Hippocampal formation (tissue), 2 donors: ENCODE results near the gene CHI3L2.

Source experiments
- DNase-seq, 2 donors: peaks; one replicate each; lab custom pipeline; 2025; lab: John Stamatoyannopoulos, UW

The CHI3L2 gene

DNA sequence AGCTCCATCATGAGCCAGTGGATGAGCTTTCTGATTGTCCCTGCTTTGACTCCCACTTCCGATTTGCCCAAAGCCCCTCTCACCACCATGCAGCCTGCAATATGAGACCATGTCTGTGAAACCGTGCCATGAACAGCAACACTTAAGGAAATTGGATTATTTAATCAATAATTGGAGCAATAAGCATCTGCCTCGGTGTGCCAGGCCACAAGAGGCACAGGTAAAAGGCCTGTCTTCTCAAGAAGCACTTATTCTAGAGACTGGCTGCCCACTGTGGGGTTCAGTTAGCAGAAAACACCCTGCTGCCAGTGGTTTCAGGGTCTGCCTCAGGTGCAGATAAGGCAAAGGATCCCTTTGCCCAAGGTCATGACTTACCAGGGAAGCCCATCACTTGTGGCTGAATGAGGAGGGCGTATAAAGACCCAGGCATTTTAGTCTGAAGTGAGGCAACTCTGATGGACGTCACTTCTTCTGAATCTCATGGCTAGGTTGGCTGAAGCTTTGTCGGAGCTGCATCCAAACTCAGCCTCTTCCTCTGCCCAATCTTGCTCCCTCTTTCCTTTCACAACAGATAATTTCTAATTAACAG, 7.1 kb upstream of the CHI3L2 start:
- no peak for DNase-seq

DNA sequence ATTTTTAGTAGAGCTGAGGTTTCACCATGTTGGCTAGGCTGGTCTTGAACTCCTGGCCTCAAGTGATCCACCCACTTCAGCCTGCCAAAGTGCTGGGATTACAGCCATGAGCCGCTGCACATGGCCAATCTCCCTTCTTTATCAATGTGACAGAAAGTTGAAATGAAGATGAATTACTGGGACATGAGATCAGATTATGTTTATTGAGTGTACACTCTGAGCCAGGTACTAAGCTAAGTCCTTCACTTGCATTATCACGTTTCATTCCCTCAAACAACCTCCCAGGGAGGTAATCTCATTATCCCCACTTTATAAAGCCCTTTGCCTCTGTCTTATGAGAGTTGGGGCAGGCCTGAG, 6.3 kb upstream of the CHI3L2 start:
- no peak for DNase-seq

DNA sequence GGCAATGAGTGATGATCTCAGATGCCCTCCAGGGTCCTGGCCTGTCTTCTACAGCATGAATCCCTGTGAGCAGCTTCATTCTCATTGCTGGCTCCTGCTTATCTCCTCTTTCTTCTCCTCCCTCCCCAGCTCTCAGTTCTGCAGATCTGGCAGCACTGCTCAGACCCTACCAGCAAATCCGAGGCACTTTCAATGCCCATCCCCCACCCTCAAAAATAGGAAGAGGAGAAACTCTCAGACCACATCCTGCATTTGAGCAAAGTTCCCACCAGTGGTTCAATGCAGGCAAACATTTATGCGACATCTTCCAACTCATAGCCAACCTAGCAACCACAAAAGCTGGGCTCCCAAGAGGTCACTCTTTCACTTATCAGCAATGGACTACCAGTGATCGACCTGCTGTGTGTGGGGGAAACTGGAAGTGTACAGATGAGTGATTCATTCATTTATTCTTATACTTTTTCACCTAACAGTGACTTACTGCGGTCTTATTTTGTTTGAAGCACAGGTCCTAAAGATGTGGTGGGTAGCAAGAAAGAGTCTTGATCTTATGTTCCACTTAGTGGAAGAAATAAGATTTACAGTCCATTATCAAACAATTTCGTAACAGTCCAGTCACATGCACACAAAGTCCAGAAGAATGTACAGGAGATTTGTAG, 5.8 kb upstream of the CHI3L2 start:
- no peak for DNase-seq

DNA sequence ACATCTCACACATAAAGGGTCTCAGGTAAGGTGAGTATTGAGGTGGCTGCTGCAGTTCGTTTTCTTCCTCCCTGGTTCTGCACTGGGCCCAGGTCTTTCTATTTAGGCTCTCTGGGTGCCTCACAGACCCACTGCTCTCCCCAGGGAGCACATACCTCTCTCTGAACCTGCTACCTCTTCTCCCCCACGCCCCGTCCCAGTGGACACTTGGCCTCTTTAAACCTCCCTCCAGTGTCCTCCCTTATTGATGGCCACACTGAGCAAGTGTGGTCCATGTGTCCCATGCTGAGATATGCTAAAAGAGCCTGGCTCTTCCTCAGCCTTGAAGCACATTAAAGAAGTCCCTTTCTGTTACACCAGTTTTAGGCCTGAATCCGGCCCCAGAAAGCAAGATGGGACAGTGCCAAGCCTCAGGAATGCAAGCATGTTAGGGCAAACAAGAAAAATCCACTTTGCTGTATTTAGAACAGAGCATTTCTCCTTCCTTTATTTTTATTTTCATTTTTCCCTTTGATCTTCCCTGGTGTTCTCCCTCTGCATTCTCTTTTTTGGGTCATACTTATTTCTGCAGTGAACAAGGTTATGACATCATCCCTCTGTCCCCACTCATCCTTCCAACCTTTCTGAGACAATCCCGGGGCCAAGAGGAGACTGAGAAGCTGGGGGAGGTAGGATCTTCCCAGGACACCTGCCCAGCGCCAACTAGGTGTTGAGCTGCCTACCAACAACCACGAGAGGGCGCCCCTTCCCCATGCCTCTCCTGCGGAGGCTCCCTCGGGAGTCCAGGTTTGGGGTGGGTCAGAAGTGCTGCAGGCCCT, 5.0 kb upstream of the CHI3L2 start:
- peak; percentile 38 to 64 for DNase-seq

DNA sequence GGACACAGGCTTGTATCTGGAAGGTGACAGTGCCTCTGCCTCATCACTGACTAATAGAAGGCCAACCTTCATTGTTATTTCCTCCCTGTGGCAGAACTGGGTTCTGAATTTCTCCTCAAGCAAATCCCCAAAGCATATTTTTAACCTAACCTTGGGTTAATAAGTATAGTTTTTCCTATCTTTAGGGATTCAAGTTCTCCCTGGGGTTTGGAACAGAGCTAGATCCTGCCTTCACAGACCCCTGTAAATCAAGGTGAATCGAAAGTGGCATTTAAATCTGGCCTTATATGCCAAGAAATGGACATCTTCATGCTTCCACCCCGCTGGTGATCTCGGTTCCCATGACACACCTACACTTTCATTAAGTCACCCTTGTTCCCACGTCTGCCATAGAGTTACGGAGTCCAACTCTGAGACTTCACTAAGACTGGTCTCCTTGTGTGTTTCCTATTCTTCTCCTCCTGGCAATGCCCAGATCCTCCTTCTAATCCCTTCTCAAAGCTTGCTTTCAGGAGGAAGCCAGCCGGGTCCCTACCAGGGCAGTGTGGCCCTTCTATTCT, 4.3 kb upstream of the CHI3L2 start:
- DNase-seq, result peak in 1 of 2 donors; percentile 9

DNA sequence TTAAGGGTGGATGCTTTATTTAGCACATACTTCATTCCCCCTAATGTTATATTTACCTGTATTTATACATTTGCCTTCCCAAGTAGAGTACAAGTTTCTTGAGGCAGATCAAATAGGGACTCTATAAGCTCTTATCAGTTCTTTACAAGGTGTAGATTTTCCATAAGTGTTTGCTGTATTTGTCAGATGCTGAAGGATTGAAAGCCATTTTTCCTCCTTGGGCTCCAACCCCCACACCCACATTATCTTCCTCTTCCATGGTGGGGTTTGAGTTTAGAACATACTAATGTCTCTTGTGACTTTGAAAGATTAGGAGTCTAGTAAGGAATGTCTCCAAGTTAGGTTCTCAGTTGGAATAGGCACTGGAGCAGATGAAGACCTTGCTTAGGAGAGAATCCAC, 2.4 kb upstream of the CHI3L2 start:
- DNase-seq, result no peak

DNA sequence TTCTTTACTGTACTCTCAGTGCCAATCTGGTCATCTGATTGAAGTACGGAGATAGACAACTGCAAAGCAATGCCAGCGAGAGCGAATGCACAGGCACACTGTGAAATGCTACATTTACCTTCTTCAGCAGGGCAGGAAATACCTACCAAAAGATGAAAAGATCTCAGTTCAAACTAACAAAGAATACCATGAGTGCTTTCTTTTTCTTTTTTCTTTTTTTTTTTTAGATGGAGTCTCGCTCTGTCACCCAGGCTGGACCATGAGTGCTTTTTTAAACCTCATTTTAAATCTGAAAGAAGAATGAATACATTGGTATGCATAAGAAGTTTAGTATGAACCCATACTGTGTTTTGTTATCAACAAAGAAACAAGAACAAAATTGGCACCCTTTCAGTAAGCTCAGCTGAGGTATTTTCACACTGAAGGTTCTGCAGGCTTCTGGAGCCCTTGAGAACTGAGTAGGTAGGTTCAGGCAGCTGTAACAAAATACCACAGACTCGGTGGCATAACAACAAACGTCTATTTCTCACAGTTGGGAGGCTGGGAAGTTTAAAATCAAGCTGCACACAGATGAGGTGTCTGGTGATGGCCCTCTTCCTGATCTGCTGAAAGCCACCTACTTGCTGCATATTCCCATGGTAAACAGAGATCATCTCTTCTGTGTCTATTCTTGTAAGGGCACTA, 1.7 kb upstream of the CHI3L2 start:
- DNase-seq, result no peak

DNA sequence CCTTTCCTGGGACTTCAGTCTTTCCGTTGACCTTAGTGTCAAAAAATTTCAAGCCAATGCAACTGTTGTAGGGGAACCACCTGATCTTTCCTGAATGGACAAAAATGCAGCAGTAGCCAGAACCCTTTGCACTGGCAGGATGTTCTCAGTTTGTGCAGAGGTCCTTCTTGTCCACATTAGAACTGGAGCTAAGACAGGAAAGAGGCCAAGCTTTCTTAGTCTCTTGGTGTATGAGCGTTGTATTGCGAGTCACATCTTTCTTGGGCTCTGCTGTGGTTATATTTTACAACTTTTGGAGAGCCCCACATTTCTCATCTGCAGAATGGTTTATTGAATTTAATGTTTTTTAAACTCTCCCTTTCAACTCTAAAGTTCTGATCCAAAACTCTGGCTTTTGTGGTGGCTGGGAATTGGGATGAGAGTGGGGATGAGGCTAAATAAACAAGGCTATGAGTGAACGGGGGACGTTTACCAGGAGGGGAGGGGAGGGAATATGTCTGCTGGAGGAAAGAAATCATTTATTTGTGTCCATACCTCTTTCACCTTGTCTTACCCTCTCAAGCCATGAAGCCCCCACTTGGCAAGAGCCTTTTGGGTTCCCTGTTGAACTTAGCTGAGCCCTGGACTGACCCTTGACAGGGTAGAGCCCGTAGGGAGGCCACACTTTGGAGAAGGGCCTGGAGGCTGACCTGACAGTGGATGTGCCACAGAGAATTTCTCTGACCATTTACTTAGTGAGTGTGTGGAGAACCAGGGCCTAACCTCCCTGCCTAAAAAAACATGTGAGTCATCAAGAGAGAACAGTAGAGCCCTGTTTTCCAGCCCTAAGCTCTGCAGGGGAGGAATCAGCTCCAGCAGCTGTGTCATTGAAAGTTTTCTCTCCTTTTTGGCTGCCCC, 586 bp downstream of the CHI3L2 start:
- DNase-seq, result peak; percentile 25 to 54

DNA sequence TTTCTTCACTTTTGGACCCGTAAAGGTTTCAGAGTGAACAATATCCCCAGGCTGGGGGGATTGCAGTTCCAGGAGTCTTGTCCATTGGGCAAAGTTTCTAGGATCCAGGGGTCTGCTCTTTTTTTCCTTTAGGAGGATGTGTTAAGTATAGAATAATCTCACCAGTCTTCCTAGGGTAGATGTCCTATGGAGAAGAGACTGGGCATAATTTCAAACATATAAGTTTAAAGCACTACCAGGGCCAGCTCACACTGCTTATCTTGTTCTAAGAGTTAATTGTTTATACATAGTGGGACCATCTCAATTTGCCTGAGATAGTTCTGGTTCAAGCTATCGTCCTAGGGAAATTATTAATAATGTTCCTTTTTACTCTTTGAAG, 1.2 kb downstream of the CHI3L2 start:
- no peak for DNase-seq

DNA sequence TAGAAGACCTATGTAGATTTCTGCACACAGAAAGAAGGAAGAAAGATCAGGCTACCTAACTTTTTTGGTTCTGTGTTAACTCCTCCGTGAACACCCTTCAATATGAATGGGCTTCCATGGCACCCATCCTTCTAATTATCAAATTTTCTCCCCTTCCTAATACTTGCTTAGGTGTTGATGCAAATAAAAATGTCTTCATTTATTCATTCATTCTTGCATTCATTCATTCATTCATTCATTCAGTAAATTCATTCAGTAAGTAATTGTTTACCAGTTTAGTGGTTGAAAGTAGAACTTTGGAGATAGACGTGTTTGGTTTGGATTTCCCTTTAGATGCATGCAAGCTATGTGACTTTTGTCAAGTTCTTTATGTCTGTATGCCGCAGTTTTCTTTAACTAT, 4.6 kb downstream of the CHI3L2 start:
- no peak for DNase-seq

DNA sequence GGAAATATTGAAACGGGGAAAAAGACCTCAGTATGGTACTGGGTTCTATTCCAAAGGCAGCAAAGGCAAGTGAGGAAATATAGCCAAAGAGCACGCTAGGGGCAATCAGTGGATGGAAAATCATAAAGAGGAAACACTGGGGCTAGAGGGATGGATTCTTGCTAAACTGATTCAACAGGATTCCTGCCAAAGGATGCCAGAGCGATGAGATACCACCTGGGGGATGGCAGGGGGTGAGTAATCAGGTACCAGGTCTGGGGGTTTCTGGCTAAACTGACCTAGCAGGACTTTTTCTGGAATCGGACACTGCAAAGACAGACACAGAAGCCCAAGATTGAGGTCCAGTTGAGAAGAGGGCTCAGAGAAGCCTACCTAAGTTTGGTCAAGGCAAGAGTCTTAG, 6.7 kb downstream of the CHI3L2 start:
- DNase-seq, result no peak

DNA sequence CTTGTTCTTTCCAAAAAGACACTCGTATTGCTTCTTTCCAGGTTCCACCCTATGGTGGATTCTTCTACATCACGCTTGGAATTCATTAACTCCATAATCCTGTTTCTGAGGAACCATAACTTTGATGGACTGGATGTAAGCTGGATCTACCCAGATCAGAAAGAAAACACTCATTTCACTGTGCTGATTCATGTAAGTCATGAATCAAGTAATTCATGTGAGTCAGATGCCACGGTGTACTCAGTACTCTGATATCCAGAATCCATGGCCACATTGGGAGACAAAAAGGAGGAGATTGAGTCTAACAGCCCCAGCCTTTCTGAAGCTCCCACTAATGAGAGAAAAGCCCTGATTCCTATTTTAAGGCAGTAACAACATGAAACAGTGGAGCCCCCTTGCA, 7.4 kb downstream of the CHI3L2 start:
- no peak for DNase-seq

DNA sequence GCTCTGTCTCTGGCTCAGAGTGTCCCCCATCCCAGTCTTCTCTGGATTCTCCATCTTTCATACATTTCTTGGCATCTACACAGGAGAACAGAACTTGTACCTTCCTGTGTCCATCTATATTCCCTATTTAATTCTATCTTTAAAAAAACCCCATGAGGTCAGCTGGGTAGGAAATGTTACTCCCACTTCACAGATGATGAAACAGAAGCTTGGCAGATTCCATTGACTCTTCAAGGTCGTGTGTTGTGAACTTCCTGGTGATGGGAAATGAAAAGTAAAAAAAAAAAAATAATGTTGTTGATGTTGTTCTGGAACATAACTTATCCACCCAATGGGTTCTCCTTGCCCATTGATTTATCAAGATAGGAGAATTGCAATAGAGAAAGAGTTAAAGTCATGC, 8.9 kb downstream of the CHI3L2 start:
- DNase-seq, result no peak

DNA sequence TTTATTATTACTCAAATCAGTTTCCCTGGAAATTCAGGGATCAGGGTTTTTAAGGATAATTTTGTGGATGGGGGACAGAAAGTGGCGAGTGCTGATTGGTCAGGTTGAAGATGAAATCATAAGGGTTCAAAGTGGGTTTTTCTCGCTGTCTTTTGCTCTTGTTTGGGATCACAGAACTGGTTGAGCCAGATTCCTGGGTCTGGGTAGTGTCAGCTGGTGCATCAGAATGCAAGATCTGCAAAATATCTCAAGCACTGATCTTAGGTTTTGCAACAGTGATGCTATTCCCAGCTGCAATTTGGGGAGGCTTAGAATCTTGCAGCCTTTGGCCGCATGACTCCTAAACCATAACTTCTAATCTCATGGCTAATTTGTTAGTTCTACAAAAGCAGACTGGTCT, 9.3 kb downstream of the CHI3L2 start:
- no peak for DNase-seq

DNA sequence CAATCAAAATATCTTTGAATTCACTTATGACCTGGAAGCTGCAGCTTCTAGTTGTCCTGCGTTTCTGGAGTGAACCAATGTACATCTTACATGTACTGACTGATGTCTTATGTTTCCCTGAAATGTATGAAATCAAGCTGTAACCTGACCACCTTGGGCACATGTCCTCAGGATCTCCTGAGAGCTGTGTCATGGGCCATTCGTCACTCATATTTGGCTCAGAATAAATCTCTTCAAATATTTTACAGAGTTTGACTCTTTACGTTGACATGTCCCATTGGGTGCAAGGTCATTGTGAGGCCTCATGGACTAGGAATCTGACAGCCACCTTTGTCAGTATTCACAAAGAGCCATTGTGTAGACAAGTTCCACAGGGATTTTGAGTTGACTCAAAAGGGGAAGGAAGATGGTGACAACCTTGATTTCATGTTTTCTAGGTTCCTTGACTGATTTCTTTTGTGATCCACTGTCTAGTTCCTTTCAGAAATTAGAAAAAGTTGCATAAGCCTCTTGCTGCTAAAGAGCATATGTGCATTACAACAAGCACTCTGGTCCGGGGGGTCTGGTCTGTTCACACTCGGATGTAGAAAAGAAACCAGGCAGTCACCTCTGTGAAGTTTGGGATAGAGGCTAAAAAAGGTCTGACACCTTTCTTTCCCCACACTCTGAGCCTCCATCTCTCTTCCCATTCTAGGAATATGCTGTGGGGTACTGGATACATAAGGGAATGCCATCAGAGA, 10.7 kb downstream of the CHI3L2 start:
- no peak for DNase-seq

DNA sequence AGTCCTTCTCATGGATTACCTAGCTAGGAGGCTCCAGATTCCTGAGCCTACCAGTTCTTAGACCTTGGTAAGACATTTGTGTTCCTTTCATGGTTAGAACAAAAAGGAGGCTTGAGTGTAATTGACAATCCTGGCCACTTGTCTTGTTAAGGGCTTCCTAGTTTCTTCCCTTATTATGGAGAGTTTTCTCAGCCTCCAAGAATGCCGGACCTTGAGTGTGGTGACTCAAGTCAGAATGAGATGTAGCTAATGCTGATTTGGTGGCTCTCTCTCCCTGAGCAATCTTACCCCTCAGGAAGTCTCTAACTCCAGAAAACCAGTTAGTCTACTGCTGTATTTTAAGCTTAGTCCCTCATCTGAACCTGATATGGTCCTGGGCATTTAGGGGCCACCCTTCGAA, 14.3 kb downstream of the CHI3L2 start:
- DNase-seq, result no peak

DNA sequence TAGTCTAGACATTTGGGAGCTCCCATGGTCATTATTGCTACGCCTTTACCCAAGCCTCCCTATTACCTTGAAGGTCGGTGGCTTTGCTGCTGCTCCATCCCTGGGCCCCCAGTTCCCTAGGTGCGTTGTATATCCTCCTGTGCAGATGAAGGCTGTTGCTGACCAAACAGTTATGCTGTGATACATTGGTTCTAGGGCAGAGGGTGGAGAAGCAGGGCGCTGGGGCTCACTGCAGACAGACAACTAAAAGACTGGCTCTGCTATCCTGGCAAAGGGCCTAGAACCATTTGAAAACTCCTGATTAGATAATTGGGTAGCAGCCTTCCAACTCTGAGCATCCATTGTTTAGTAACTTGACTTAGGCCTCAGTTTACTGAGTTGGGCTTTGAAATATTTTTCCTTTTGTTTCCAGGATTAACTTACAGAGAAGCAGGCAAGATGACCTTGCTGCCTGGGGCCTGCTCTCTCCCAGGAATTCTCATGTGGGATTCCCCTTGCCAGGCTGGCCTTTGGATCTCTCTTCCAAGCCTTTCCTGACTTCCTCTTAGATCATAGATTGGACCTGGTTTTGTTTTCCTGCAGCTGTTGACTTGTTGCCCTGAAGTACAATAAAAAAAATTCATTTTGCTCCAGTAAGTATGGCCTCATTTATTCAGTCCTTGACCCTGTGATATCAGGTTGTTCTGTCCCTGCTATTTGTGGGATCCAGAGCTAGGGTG, 15.5 kb downstream of the CHI3L2 start:
- no peak for DNase-seq

DNA sequence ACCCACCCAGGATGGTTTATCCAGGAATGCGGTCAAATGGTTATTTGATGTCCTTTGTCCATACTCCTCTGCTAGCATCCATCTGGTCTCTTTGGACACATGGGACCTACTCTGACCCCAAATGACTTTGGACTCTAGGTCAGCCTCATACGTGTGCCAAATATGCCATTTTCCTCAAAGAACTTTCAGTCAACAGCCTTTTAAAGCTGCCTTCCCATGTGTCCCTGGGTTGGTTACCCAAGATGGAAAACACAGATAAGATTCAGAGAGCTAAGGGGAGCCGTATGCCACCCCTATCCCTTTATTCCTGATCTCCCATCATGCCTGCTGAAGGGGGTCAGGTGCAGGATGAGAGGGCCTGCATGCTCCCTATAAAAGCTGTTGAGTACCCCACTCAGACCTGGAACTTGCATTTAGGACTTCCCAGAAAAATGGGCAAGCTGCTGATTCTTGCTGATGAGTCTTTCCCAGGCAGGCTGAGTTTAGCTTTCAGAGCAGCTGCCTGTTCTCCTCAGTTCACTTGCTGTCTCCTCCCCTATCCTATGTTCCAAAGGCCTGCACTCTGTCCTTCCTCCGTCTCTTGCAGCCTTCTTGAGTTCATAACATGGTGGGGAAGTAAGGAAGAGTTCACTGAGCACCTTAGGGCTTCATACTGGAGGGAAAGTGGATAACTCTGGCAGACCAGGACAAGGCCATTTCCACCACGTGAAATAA, 19.8 kb downstream of the CHI3L2 start:
- no peak for DNase-seq

DNA sequence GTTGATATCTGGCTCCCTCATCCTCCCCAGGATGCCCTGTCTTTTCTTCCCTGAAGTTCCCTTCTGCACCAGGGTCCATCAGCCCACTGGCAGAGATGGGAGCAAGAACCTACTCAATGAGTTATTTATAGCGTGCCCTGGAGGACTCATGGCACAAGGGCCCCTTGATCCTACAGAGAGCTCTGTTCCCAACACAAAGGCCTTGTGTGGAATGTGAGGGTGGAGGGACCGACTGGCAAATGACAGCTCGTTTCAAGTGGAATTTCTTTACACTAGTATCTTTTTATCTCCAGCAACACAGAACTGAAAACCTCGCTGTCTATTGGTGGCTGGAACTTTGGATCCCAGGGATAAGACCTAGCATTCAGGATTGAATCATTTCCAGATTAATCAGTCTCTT, 22.4 kb downstream of the CHI3L2 start:
- peak; percentile 37 to 63 for DNase-seq
